MG63 (cell line): ENCODE data around the gene UBXN6. TPM values are rescaled to one million over a fixed set of nuclear protein-coding genes. Genes with fewer than 3 reads are reported as not detected.

Experiments used
- DNase-seq: peaks from one replicate; pipeline ENCODE4 v3.0.0-alpha.2; 2020
- H3K27me3 ChIP-seq: fragments of 250-450 bp; sonication (Bioruptor Pico); 2 replicates; pipeline ENCODE4 v1.5.1; 2020; ENCODE audit warnings: mild to moderate bottlenecking, moderate library complexity
- H3K36me3 ChIP-seq: fragments of 250-450 bp; sonication (Bioruptor Pico); 2 replicates; pipeline ENCODE4 v1.5.1; 2020; ENCODE audit warnings: mild to moderate bottlenecking, moderate library complexity
- H3K4me3 ChIP-seq: fragments of 250-450 bp; sonication (Bioruptor Pico); 2 replicates; pipeline ENCODE4 v1.5.1; 2020; ENCODE audit warnings: mild to moderate bottlenecking, moderate library complexity
- H3K9me3 ChIP-seq: fragments of 250-450 bp; sonication (Bioruptor Pico); 2 replicates; pipeline ENCODE4 v1.5.1; 2020; ENCODE audit warnings: mild to moderate bottlenecking, moderate library complexity
- total RNA-seq: library from RNA; depleted of rRNA; stranded (reverse); fragments of >200 nt; shearing (Covaris generic); gene quantifications from 2 replicates; pipeline ENCODE4 v1.2.3, GENCODE V29; 2014; ENCODE audit warnings: low replicate concordance

Gene UBXN6
- total RNA-seq, 1 experiment from 2014 or later = 107 TPM

- H3K4me3 ChIP-seq = no peak overlapping the region
- no peaks in the 10 kb centered on the region for H3K27me3 ChIP-seq
- no peak for DNase-seq
- no peaks in the 10 kb centered on the region for H3K9me3 ChIP-seq
- H3K36me3 ChIP-seq = no peaks in the 10 kb centered on the region
These were observed 40.3 kb upstream of the UBXN6 start for GRCh38 chr19:4497770-4498389.

GRCh38 chr19:4496304-4496703, 38.7 kb upstream of the UBXN6 start:
- H3K27me3 ChIP-seq = no peaks in the 10 kb centered on the region
- H3K4me3 ChIP-seq = no peak overlapping the region
- H3K36me3 ChIP-seq = no peaks in the 10 kb centered on the region; the same call in 1 of the 2 replicates
- no peak for DNase-seq
- H3K9me3 ChIP-seq = no peaks in the 10 kb centered on the region

- no peak for DNase-seq
- Histone ChIP-seq H3K4me3 (no peak overlapping the region), H3K27me3 (no peaks in the 10 kb centered on the region), H3K36me3 (no peaks in the 10 kb centered on the region; the same call in 1 of the 2 replicates), H3K9me3 (no peaks in the 10 kb centered on the region)
These were observed 37.9 kb upstream of the UBXN6 start for GRCh38 chr19:4495471-4495870.

GRCh38 chr19:4494691-4495064, 37.1 kb upstream of the UBXN6 start:
- no peak for DNase-seq
- no peaks in the 10 kb centered on the region; the same call in 1 of the 2 replicates for H3K36me3 ChIP-seq
- H3K4me3 ChIP-seq = no peak overlapping the region
- no peaks in the 10 kb centered on the region for H3K9me3 ChIP-seq
- H3K27me3 ChIP-seq = no peaks in the 10 kb centered on the region

GRCh38 chr19:4493929-4494690, 36.5 kb upstream of the UBXN6 start:
- Histone ChIP-seq H3K4me3 (no peak overlapping the region), H3K36me3 (no peaks in the 10 kb centered on the region; the same call in 1 of the 2 replicates), H3K9me3 (no peaks in the 10 kb centered on the region), H3K27me3 (no peaks in the 10 kb centered on the region)
- no peak for DNase-seq

- H3K27me3 ChIP-seq = no peaks in the 10 kb centered on the region
- H3K36me3 ChIP-seq = no peaks in the 10 kb centered on the region; the same call in 1 of the 2 replicates
- no peak for DNase-seq
- H3K9me3 ChIP-seq = no peaks in the 10 kb centered on the region
- no peak overlapping the region for H3K4me3 ChIP-seq
These were observed 35.7 kb upstream of the UBXN6 start for GRCh38 chr19:4493104-4493928.

- Histone ChIP-seq H3K27me3 (no peaks in the 10 kb centered on the region), H3K36me3 (no peaks in the 10 kb centered on the region; the same call in 1 of the 2 replicates), H3K9me3 (no peaks in the 10 kb centered on the region), H3K4me3 (no peak overlapping the region)
- no peak for DNase-seq
These were observed 34.9 kb upstream of the UBXN6 start for GRCh38 chr19:4492337-4493103.

GRCh38 chr19:4491446-4491845, 33.9 kb upstream of the UBXN6 start:
- no peak for DNase-seq
- Histone ChIP-seq H3K36me3 (no peaks in the 10 kb centered on the region; the same call in 1 of the 2 replicates), H3K27me3 (no peaks in the 10 kb centered on the region), H3K4me3 (no peak overlapping the region), H3K9me3 (no peaks in the 10 kb centered on the region)

GRCh38 chr19:4488496-4488895, 30.9 kb upstream of the UBXN6 start:
- no peaks in the 10 kb centered on the region for H3K27me3 ChIP-seq
- no peak overlapping the region for H3K4me3 ChIP-seq
- H3K36me3 ChIP-seq = no peaks in the 10 kb centered on the region; the same call in 1 of the 2 replicates
- H3K9me3 ChIP-seq = no peaks in the 10 kb centered on the region
- DNase-seq = no peak

GRCh38 chr19:4487572-4487971, 30.0 kb upstream of the UBXN6 start:
- DNase-seq = no peak
- H3K36me3 ChIP-seq = no peaks in the 10 kb centered on the region; the same call in 1 of the 2 replicates
- no peaks in the 10 kb centered on the region for H3K9me3 ChIP-seq
- H3K27me3 ChIP-seq = no peaks in the 10 kb centered on the region
- H3K4me3 ChIP-seq = no peak overlapping the region

- no peaks in the 10 kb centered on the region for H3K9me3 ChIP-seq
- no peak overlapping the region for H3K4me3 ChIP-seq
- no peaks in the 10 kb centered on the region for H3K27me3 ChIP-seq
- no peaks in the 10 kb centered on the region for H3K36me3 ChIP-seq
- no peak for DNase-seq
These were observed 25.8 kb upstream of the UBXN6 start for GRCh38 chr19:4483385-4483784.

GRCh38 chr19:4482721-4483364, 25.2 kb upstream of the UBXN6 start:
- Histone ChIP-seq H3K4me3 (no peak overlapping the region), H3K36me3 (no peaks in the 10 kb centered on the region), H3K27me3 (no peaks in the 10 kb centered on the region), H3K9me3 (no peaks in the 10 kb centered on the region)
- DNase-seq = no peak

GRCh38 chr19:4477034-4477801, 19.6 kb upstream of the UBXN6 start:
- Histone ChIP-seq H3K27me3 (no peaks in the 10 kb centered on the region), H3K4me3 (no peak overlapping the region), H3K36me3 (no peaks in the 10 kb centered on the region), H3K9me3 (no peaks in the 10 kb centered on the region)
- no peak for DNase-seq

- no peak for DNase-seq
- H3K9me3 ChIP-seq = no peaks in the 10 kb centered on the region
- H3K27me3 ChIP-seq = no peaks in the 10 kb centered on the region
- no peaks in the 10 kb centered on the region for H3K36me3 ChIP-seq
- H3K4me3 ChIP-seq = no peak overlapping the region
These were observed 17.0 kb upstream of the UBXN6 start for GRCh38 chr19:4474514-4475022.

- no peak for DNase-seq
- H3K36me3 ChIP-seq = no peaks in the 10 kb centered on the region
- no peaks in the 10 kb centered on the region for H3K9me3 ChIP-seq
- no peaks in the 10 kb centered on the region for H3K27me3 ChIP-seq
- no peak overlapping the region for H3K4me3 ChIP-seq
These were observed 16.3 kb upstream of the UBXN6 start for GRCh38 chr19:4473763-4474513.
